HEK293 (cell line): ENCODE measurements around the gene SBNO2.

Source experiments
- CTCF ChIA-PET: fragments of 350-600 bp; formaldehyde crosslinking; extraction: SDS; loops from one replicate; lab custom pipeline; 2021; ENCODE audit warnings: antibody characterized with exemption; lab: Yijun Ruan, JAX
- POLR2A ChIA-PET: fragments of 300-600 bp; formaldehyde crosslinking; extraction: SDS; loops from one replicate; lab custom pipeline; 2020; ENCODE audit warnings: antibody characterized with exemption, inconsistent platforms; lab: Yijun Ruan, JAX
- H3K27ac ChIP-seq: fragments of 200-500 bp; sonication (Bioruptor generic); 2 replicates; pipeline ENCODE4 v1.5.1; 2014; ENCODE audit warnings: low read depth, low read length, control low read depth, inconsistent platforms; ENCODE audit errors: extremely low read depth
- H3K36me3 ChIP-seq, 2 experiments: fragments of 200-500 bp in 1 of 2; sonication (Bioruptor generic) in 1 of 2; 1 replicate in 1 of 2; 2 replicates in 1 of 2; pipeline ENCODE4 v1.5.1; 2014 to 2017; ENCODE audit warnings: inconsistent platforms in 2 of 2, low read length in 2 of 2; ENCODE audit not compliant: control insufficient read depth in 2 of 2, insufficient read depth in 1 of 2
- H3K4me1 ChIP-seq: fragments of 200-500 bp; sonication (Bioruptor generic); 2 replicates; pipeline ENCODE4 v1.5.1; 2014; ENCODE audit warnings: mild to moderate bottlenecking, low read length, inconsistent platforms; ENCODE audit not compliant: control insufficient read depth, insufficient read depth
- H3K4me3 ChIP-seq: 2 replicates; pipeline ENCODE4 v1.5.1; 2011; ENCODE audit warnings: low read depth, mild to moderate bottlenecking, control low read depth, low read length, moderate library complexity
- H3K9me3 ChIP-seq: fragments of 200-500 bp; sonication (Bioruptor generic); 2 replicates; pipeline ENCODE4 v1.5.1; 2014; ENCODE audit warnings: low read depth, low read length, inconsistent platforms; ENCODE audit not compliant: control insufficient read depth, insufficient read depth
- AEBP2 ChIP-seq: fragments of 450-650 bp; formaldehyde crosslinking; IDR thresholded peaks from 2 replicates; pipeline ENCODE4 v1.5.1; 2016; ENCODE audit warnings: missing biosample characterization, missing genetic modification characterization, borderline replicate concordance
- GLIS2 ChIP-seq: fragments of 450-650 bp; formaldehyde crosslinking; IDR thresholded peaks from 2 replicates; pipeline ENCODE4 v1.5.1; 2016; ENCODE audit warnings: missing biosample characterization, missing genetic modification characterization
- HIC1 ChIP-seq: fragments of 450-650 bp; formaldehyde crosslinking; IDR thresholded peaks from 2 replicates; pipeline ENCODE4 v1.5.1; 2016; ENCODE audit warnings: missing biosample characterization, missing genetic modification characterization
- HOXD13 ChIP-seq: sonication (generic); formaldehyde crosslinking; IDR thresholded peaks from 2 replicates; pipeline ENCODE4 v1.8.0; 2022; ENCODE audit warnings: missing genetic modification reagents, borderline replicate concordance
- KLF9 ChIP-seq: fragments of 450-650 bp; formaldehyde crosslinking; IDR thresholded peaks from 2 replicates; pipeline ENCODE4 v1.5.1; 2016; ENCODE audit warnings: missing biosample characterization, missing genetic modification characterization, low read depth
- MEIS1 ChIP-seq: sonication (generic); formaldehyde crosslinking; IDR thresholded peaks from 2 replicates; pipeline ENCODE4 v1.8.1; 2022; ENCODE audit warnings: missing genetic modification reagents, mild to moderate bottlenecking, borderline replicate concordance
- SP2 ChIP-seq: fragments of 450-650 bp; formaldehyde crosslinking; IDR thresholded peaks from 2 replicates; pipeline ENCODE4 v1.5.1; 2016; ENCODE audit warnings: missing biosample characterization, missing genetic modification characterization
- SP3 ChIP-seq: fragments of 450-650 bp; formaldehyde crosslinking; IDR thresholded peaks from 2 replicates; pipeline ENCODE4 v1.5.1; 2016; ENCODE audit warnings: missing biosample characterization, missing genetic modification characterization
- YY2 ChIP-seq: fragments of 450-650 bp; formaldehyde crosslinking; IDR thresholded peaks from 2 replicates; pipeline ENCODE4 v1.5.1; 2016; ENCODE audit warnings: missing biosample characterization, missing genetic modification characterization
- ZBTB1 ChIP-seq: fragments of 450-650 bp; formaldehyde crosslinking; IDR thresholded peaks from 2 replicates; pipeline ENCODE4 v1.5.1; 2016; ENCODE audit warnings: missing biosample characterization, missing genetic modification characterization
- ZNF155 ChIP-seq: fragments of 450-650 bp; formaldehyde crosslinking; IDR thresholded peaks from 2 replicates; pipeline ENCODE4 v1.5.1; 2016; ENCODE audit warnings: missing biosample characterization, missing genetic modification characterization
- ZNF184 ChIP-seq: fragments of 450-650 bp; IDR thresholded peaks from 2 replicates; pipeline ENCODE4 v1.5.1; 2018; ENCODE audit warnings: missing biosample characterization, mild to moderate bottlenecking, missing genetic modification characterization
- ZNF280C ChIP-seq: fragments of 450-650 bp; formaldehyde crosslinking; IDR thresholded peaks from 2 replicates; pipeline ENCODE4 v1.5.1; 2016; ENCODE audit warnings: missing biosample characterization, missing genetic modification characterization
- ZNF302 ChIP-seq: fragments of 450-650 bp; formaldehyde crosslinking; IDR thresholded peaks from 2 replicates; pipeline ENCODE4 v1.5.1; 2016; ENCODE audit warnings: missing biosample characterization, missing genetic modification characterization, low read depth
- ZNF600 ChIP-seq: fragments of 450-650 bp; formaldehyde crosslinking; IDR thresholded peaks from 2 replicates; pipeline ENCODE4 v1.5.1; 2016; ENCODE audit warnings: missing biosample characterization, missing genetic modification characterization
- ZNF624 ChIP-seq: fragments of 450-650 bp; formaldehyde crosslinking; IDR thresholded peaks from 2 replicates; pipeline ENCODE4 v1.5.1; 2017; ENCODE audit warnings: missing biosample characterization, missing genetic modification characterization
- ZNF692 ChIP-seq: fragments of 450-650 bp; formaldehyde crosslinking; IDR thresholded peaks from 2 replicates; pipeline ENCODE4 v1.5.1; 2016; ENCODE audit warnings: missing biosample characterization, missing genetic modification characterization

Gene SBNO2

GRCh38 chr19:1112268-1113029 lies 61.6 kb downstream of the SBNO2 start:
- Histone ChIP-seq H3K36me3 (peaks cover 0 to 46% of the 10 kb centered on the region in 2 experiments; a peak in 1 of 3 replicates), H3K4me3 (no peak overlapping the region), H3K9me3 (no peaks in the 10 kb centered on the region), H3K27ac (no peak overlapping the region), H3K4me1 (peaks cover 4% of the 10 kb centered on the region; the same call in 1 of the 2 replicates)
- POLR2A ChIA-PET, result interaction anchor here (0.5 to 1.7 kb wide), 7 partner anchors 8 to 1045 kb away, joined by 3 to 8 read pairs (median 3); partner anchors contain the start of genes ABCA7, CBARP, CIRBP and GPX4
- CTCF ChIA-PET, result interaction anchor here (0.7 to 3.9 kb wide), 17 partner anchors 9 to 132 kb away, joined by 3 to 40 read pairs (median 5); partner anchors contain the start of genes CBARP, GPX4 and RNU6-2
- TF ChIP-seq KLF9, result 0 out of 2 replicates have a peak, but pooled peaks have one; percentile 30
- TF ChIP-seq HIC1, result peak; percentile 11; the same call in 1 of the 2 replicates
- TF ChIP-seq ZNF155, result no peak

- CTCF ChIA-PET, result interaction anchor here (0.7 to 3.9 kb wide), 5 partner anchors 10 to 133 kb away, joined by 3 to 40 read pairs (median 5); no protein-coding TSS in a partner anchor
- no peaks in the 10 kb centered on the region for H3K9me3 ChIP-seq
- peaks cover 4% of the 10 kb centered on the region; the same call in 1 of the 2 replicates for H3K4me1 ChIP-seq
- no peak for TF ChIP-seq SP3 (tag by site-specific recombination)
- 0 out of 2 replicates have a peak, but pooled peaks have one; percentile 27 for TF ChIP-seq SP2
- TF ChIP-seq, all 188 proteins: peak for 1
- Histone ChIP-seq H3K27ac (no peak overlapping the region), H3K36me3 (peaks cover 0 to 46% of the 10 kb centered on the region in 2 experiments; a peak in 1 of 3 replicates), H3K4me3 (no peak overlapping the region)
- POLR2A ChIA-PET, result interaction anchor here (0.5 kb wide), 1 partner anchor 1046 kb away, joined by 3 read pairs; no protein-coding TSS in a partner anchor
Observed at GRCh38 chr19:1111641-1112267, 62.3 kb downstream of the SBNO2 start.

GRCh38 chr19:1110809-1111640 lies 63.0 kb downstream of the SBNO2 start:
- Histone ChIP-seq H3K9me3 (no peaks in the 10 kb centered on the region), H3K4me3 (no peak overlapping the region), H3K27ac (no peak overlapping the region), H3K36me3 (peaks cover 0 to 49% of the 10 kb centered on the region in 2 experiments; a peak in 1 of 3 replicates), H3K4me1 (peaks cover 4% of the 10 kb centered on the region; the same call in 1 of the 2 replicates)
- ChIA-PET CTCF (interaction anchor here (0.7 to 3.9 kb wide), 2 partner anchors 37 to 82 kb away, joined by 4 to 40 read pairs; no protein-coding TSS in a partner anchor), POLR2A (no interaction called here)
- no peak for TF ChIP-seq ZNF302 (tag by site-specific recombination)
- no peak for TF ChIP-seq HOXD13
- peak; percentile 46; the same call in 1 of the 2 replicates for TF ChIP-seq GLIS2 (tag by site-specific recombination)
- peak; percentile 100 for TF ChIP-seq ZNF600 (tag by site-specific recombination)
- no peak for TF ChIP-seq ZNF692 (tag by site-specific recombination)
- no peak for TF ChIP-seq MEIS1
- no peak for TF ChIP-seq ZNF280C (tag by site-specific recombination)
- TF ChIP-seq AEBP2, result no peak
- no peak for TF ChIP-seq YY2
- TF ChIP-seq ZNF624 (tag by site-specific recombination), result no peak
- TF ChIP-seq ZNF184, result no peak
- no peak for TF ChIP-seq ZBTB1 (tag by site-specific recombination)
